MM.1S (cell line): ENCODE data around the gene CDRT15.

ENCODE experiments used
- CTCF ChIP-seq: fragments of 300-600 bp; sonication (generic); IDR thresholded peaks from 2 replicates; pipeline ENCODE4 v1.5.1; 2016; ENCODE audit warnings: antibody characterized with exemption, low read length, mixed read lengths
- EZH2 ChIP-seq: fragments of 300-600 bp; sonication (generic); optimal IDR thresholded peaks from 2 replicates; pipeline ENCODE3; 2017; ENCODE audit warnings: low read depth, mild to moderate bottlenecking, antibody characterized with exemption, low read length, mixed read lengths
- EZH2phosphoT487 ChIP-seq: fragments of 300-600 bp; sonication (generic); IDR thresholded peaks from 2 replicates; pipeline ENCODE4 v1.6.1; 2018; ENCODE audit warnings: antibody characterized with exemption, low read length

GRCh38 chr17:14204084-14204483 lies 32.6 kb downstream of the CDRT15 start:
- no peak for TF ChIP-seq CTCF
- TF ChIP-seq EZH2, result no peak
- no peak for TF ChIP-seq EZH2phosphoT487
